H1 (cell line): ENCODE measurements around the gene PPM1G. TPM values are rescaled to one million over a fixed set of nuclear protein-coding genes. Genes with fewer than 3 reads are reported as not detected.

Experiments
- CBX5 ChIP-seq: fragments of 300-800, 300-1000 bp; sonication (generic); IDR thresholded peaks from 2 replicates; pipeline ENCODE4 v1.7.1; 2016; ENCODE audit warnings: antibody characterized with exemption, low read length, low read depth
- CEBPB ChIP-seq: IDR thresholded peaks from 2 replicates; pipeline ENCODE4 v1.6.1; 2012; ENCODE audit warnings: low read depth, low read length
- CHD2 ChIP-seq: IDR thresholded peaks from 2 replicates; pipeline ENCODE4 v1.6.1; 2012; ENCODE audit warnings: low read length, improper control_type of control experiment
- E2F6 ChIP-seq: IDR thresholded peaks from 2 replicates; pipeline ENCODE4 v1.6.1; 2012; ENCODE audit warnings: inconsistent platforms
- EZH2 ChIP-seq: fragments of 200-600 bp; sonication (generic); IDR thresholded peaks from 2 replicates; pipeline ENCODE4 v1.7.1; 2012; ENCODE audit warnings: low read depth, mild to moderate bottlenecking, moderate library complexity, low read length, inconsistent platforms; ENCODE audit not compliant: severe bottlenecking
- FOSL1 ChIP-seq: IDR thresholded peaks from 2 replicates; pipeline ENCODE4 v1.6.1; 2011; ENCODE audit warnings: mild to moderate bottlenecking, low read depth, low read length, moderate library complexity; ENCODE audit not compliant: insufficient read depth
- JUN ChIP-seq: IDR thresholded peaks from 2 replicates; pipeline ENCODE4 v1.6.1; 2011; ENCODE audit warnings: low read depth, mild to moderate bottlenecking, improper control_type of control experiment, low read length
- KDM1A ChIP-seq: fragments of 200-600, 300-600 bp; sonication (generic); IDR thresholded peaks from 2 replicates; pipeline ENCODE4 v1.7.1; 2016; ENCODE audit warnings: mild to moderate bottlenecking, low read length, borderline replicate concordance
- NRF1 ChIP-seq: IDR thresholded peaks from 2 replicates; pipeline ENCODE4 v1.6.1; 2011; ENCODE audit warnings: mild to moderate bottlenecking, low read depth, low read length, improper control_type of control experiment
- POLR2A ChIP-seq, 2 experiments: IDR thresholded peaks; 1 replicate in 1 of 2; 2 replicates in 1 of 2; pipeline ENCODE4 v1.6.1; 2011; ENCODE audit warnings: low read depth in 2 of 2, low read length in 2 of 2, mild to moderate bottlenecking in 2 of 2; ENCODE audit errors: control extremely low read depth in 1 of 2
- POLR2AphosphoS5 ChIP-seq: IDR thresholded peaks from 2 replicates; pipeline ENCODE4 v1.6.1; 2011; ENCODE audit warnings: low read depth, low read length
- POU5F1 ChIP-seq: IDR thresholded peaks from 2 replicates; pipeline ENCODE4 v1.6.1; 2011; ENCODE audit warnings: low read depth, mild to moderate bottlenecking, low read length, moderate library complexity
- RFX5 ChIP-seq: IDR thresholded peaks from 2 replicates; pipeline ENCODE4 v1.6.1; 2011; ENCODE audit warnings: low read depth, low read length, improper control_type of control experiment, borderline replicate concordance
- SP2 ChIP-seq: IDR thresholded peaks from 2 replicates; pipeline ENCODE4 v1.6.1; 2012; ENCODE audit warnings: mild to moderate bottlenecking, low read length, inconsistent platforms
- TAF1 ChIP-seq: IDR thresholded peaks from 2 replicates; pipeline ENCODE4 v1.6.1; 2011; ENCODE audit warnings: mild to moderate bottlenecking, low read depth, low read length
- TCF12 ChIP-seq: IDR thresholded peaks from 2 replicates; pipeline ENCODE4 v1.6.1; 2011; ENCODE audit warnings: low read depth, mild to moderate bottlenecking, low read length
- TEAD4 ChIP-seq: IDR thresholded peaks from 2 replicates; pipeline ENCODE4 v1.6.1; 2012; ENCODE audit warnings: low read depth, low read length, inconsistent platforms, mixed read lengths
- polyA plus RNA-seq, 7 experiments: library from polyadenylated mRNA; depleted of rRNA in 3 of 7; stranded (reverse) in 5 of 7; unstranded in 2 of 7; fragments of >200 nt in 5 of 7; fragments of 200-250 nt in 2 of 7; gene quantifications; 1 replicate in 5 of 7; 2 replicates in 1 of 7; 4 replicates in 1 of 7; pipeline versions ENCODE4 v1.2.1 to v1.2.3, GENCODE V29; 2011 to 2013; ENCODE audit warnings: missing spikeins in 2 of 7, mixed read lengths in 2 of 7
- total RNA-seq: library from RNA; stranded (reverse); fragmentation: NEBNext Ultra II Directional; extraction: Animal tissue kit (Norgen Biotek cat#: 25700); gene quantifications from 2 replicates; pipeline ENCODE4 v1.2.1, GENCODE V29; 2021

The PPM1G gene
- total and polyA plus RNA-seq, 2 of the 8 experiments (the other 6 are each of a cell fraction or from before 2014, with no cell fraction given) = 73.3 to 203 TPM

GRCh38 chr2:27370026-27370815, 39.2 kb downstream of the PPM1G start, which contains the start of the genes EIF2B4 and SNX17 (continued):
- TF ChIP-seq E2F6 (peak; percentile 54), CEBPB (peak; percentile 65; the same call in 1 of the 2 replicates), POLR2AphosphoS5 (peak; percentile 56; the same call in 1 of the 2 replicates), SP2 (no peak), EZH2 (no peak), POU5F1 (no peak), JUN (no peak), TAF1 (peak; percentile 74), TCF12 (0 out of 2 replicates have a peak, but pooled peaks have one; percentile 59), RFX5 (no peak), TEAD4 (no peak; the same call in 1 of the 2 replicates), POLR2A (IDR thresholded peaks at IDR 0.05; ENCODE audit: control extremely low read depth in 1 of 2, low read depth in 2 of 2, low read length in 2 of 2) (peak in 1 of 2 experiments; percentile 84; a peak in 2 of 3 replicates), KDM1A (no peak), NRF1 (no peak), CBX5 (no peak), FOSL1 (no peak), CHD2 (no peak)
